ENCODE data around the gene ATE1. TPM values are rescaled to one million over a fixed set of nuclear protein-coding genes. Genes with fewer than 3 reads are reported as not detected.

The ATE1 gene
- total and polyA plus RNA-seq, 10 of the 15 experiments (the other 5 are each of a cell fraction or from before 2014, with no cell fraction given) = 4.3 to 22.7 (median 15.9) TPM

GRCh38 chr10:121864653-121865052 is 63.2 kb downstream of the ATE1 start:
- Histone ChIP-seq H3K4me1 (ENCODE audit: control insufficient read depth, insufficient read depth, low read length) (no peaks in the 10 kb centered on the region), H2AFZ (ENCODE audit: control insufficient read depth, low read depth, low read length) (no peak overlapping the region), H3K27me3 (replicated peaks in 1 of 2; ENCODE audit: control insufficient read depth in 2 of 2, insufficient read depth in 2 of 2, low read length in 1 of 2) (no peaks in the 10 kb centered on the region), H3K4me3 (no peak overlapping the region), H3K36me3 (ENCODE audit: control insufficient read depth in 2 of 2, insufficient read depth in 2 of 2, low read length in 1 of 2) (peaks cover 1 to 2% of the 10 kb centered on the region in 2 experiments; a peak in 1 of 4 replicates), H4K20me1 (ENCODE audit: control insufficient read depth, insufficient read depth) (no peaks in the 10 kb centered on the region), H3K79me2 (ENCODE audit: control insufficient read depth, insufficient read depth, low read length) (no peaks in the 10 kb centered on the region), H3K9ac (ENCODE audit: control insufficient read depth, insufficient read depth, low read length) (no peak overlapping the region), H3K27ac (ENCODE audit: control insufficient read depth, insufficient read depth) (no peak overlapping the region), H3K4me2 (ENCODE audit: control insufficient read depth, insufficient read depth) (no peak overlapping the region), H3K9me3 (replicated peaks; ENCODE audit: control insufficient read depth, insufficient read depth, low read length) (no peaks in the 10 kb centered on the region; the same call in 2 of the 3 replicates)
- WGBS (ENCODE audit: insufficient coverage, insufficient replicate concordance, low lambda C conversion rate, missing lambda C conversion rate) = 80% methylated on average over 3 of the region's 3 CpGs
- in situ Hi-C loops (cut with MboI) (no loop called here), intact Hi-C loops (cut with micrococcal nuclease; ENCODE audit: unreplicated experiment) (no loop called here)
- ChIA-PET CTCF (interaction anchor here (0.6 to 1.6 kb wide), 5 partner anchors 17 to 255 kb away, joined by 3 to 5 read pairs (median 3); no protein-coding TSS in a partner anchor), POLR2A (interaction anchor here (0.6 kb wide), 1 partner anchor 204 kb away, joined by 5 read pairs; no protein-coding TSS in a partner anchor), RAD21 (ENCODE audit: unreplicated experiment) (interaction anchor here (0.6 to 0.7 kb wide), 2 partner anchors 29 to 36 kb away, joined by 3 read pairs; no protein-coding TSS in a partner anchor), SMC1A (ENCODE audit: uncharacterized antibody, unreplicated experiment) (interaction anchor here (1.3 kb wide), 1 partner anchor 16 kb away, joined by 4 read pairs; no protein-coding TSS in a partner anchor)
- no TSS peak for BruUV-seq (replicated peaks)
- DNase-seq (ENCODE audit: low read depth, low spot score) = no peak
- ATAC-seq = no peak
- TF ChIP-seq TCF12 (IDR thresholded peaks at IDR 0.05; ENCODE audit: low read depth, low read length) = no peak
- TF ChIP-seq, protein P1, sequence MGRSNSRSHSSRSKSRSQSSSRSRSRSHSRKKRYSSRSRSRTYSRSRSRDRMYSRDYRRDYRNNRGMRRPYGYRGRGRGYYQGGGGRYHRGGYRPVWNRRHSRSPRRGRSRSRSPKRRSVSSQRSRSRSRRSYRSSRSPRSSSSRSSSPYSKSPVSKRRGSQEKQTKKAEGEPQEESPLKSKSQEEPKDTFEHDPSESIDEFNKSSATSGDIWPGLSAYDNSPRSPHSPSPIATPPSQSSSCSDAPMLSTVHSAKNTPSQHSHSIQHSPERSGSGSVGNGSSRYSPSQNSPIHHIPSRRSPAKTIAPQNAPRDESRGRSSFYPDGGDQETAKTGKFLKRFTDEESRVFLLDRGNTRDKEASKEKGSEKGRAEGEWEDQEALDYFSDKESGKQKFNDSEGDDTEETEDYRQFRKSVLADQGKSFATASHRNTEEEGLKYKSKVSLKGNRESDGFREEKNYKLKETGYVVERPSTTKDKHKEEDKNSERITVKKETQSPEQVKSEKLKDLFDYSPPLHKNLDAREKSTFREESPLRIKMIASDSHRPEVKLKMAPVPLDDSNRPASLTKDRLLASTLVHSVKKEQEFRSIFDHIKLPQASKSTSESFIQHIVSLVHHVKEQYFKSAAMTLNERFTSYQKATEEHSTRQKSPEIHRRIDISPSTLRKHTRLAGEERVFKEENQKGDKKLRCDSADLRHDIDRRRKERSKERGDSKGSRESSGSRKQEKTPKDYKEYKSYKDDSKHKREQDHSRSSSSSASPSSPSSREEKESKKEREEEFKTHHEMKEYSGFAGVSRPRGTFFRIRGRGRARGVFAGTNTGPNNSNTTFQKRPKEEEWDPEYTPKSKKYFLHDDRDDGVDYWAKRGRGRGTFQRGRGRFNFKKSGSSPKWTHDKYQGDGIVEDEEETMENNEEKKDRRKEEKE (IDR thresholded peaks at IDR 0.05) = no peak
- no peak for TF ChIP-seq POLR2A (IDR thresholded peaks at IDR 0.05; ENCODE audit: low read depth, low read length)
- TF ChIP-seq RAD51 (IDR thresholded peaks at IDR 0.05) = no peak
- TF ChIP-seq MTA2 (IDR thresholded peaks at IDR 0.05; ENCODE audit: low read depth) = no peak
- no peak for TF ChIP-seq BHLHE40 (IDR thresholded peaks at IDR 0.05; ENCODE audit: borderline replicate concordance in 1 of 2, low read depth in 2 of 2, low read length in 1 of 2)
- no peak for FAIRE-seq

Data from GM12878 (cell line).